ENCODE results near the gene PDRG1. TPM values are rescaled to one million over a fixed set of nuclear protein-coding genes. Genes with fewer than 3 reads are reported as not detected.

The PDRG1 gene
- total and polyA plus RNA-seq, 2 donors from 2014 or later: 10.4 to 22.5 TPM

- Histone ChIP-seq H3K9ac (ENCODE audit: low read length in 3 of 3) (no peak overlapping the region), H3K9me3 (ENCODE audit: control insufficient read depth in 2 of 3, insufficient read depth in 1 of 3, low read length in 3 of 3) (no peaks in the 10 kb centered on the region), H3K27ac (ENCODE audit: low read depth in 2 of 2, low read length in 2 of 2) (no peak overlapping the region), H3K36me3 (ENCODE audit: control insufficient read depth in 2 of 3, insufficient read depth in 3 of 3, low read length in 3 of 3) (no peaks in the 10 kb centered on the region), H3K27me3 (ENCODE audit: control insufficient read depth, insufficient read depth, low read length) (no peaks in the 10 kb centered on the region), H3K4me3 (ENCODE audit: low read length in 3 of 3) (no peak overlapping the region), H3K4me1 (ENCODE audit: control insufficient read depth in 2 of 3, insufficient read depth in 2 of 3, low read depth in 1 of 3, low read length in 3 of 3) (no peaks in the 10 kb centered on the region)
- no peak for FAIRE-seq
- DNase-seq: no peak
- TF ChIP-seq CTCF (IDR thresholded peaks at IDR 0.05; ENCODE audit: borderline replicate concordance, extremely low read depth, insufficient read depth): no peak
- intact Hi-C loops (cut with DNase I): no loop called here
Measured at GRCh38 chr20:31908016-31908415, 43.8 kb downstream of the PDRG1 start.

DNA sequence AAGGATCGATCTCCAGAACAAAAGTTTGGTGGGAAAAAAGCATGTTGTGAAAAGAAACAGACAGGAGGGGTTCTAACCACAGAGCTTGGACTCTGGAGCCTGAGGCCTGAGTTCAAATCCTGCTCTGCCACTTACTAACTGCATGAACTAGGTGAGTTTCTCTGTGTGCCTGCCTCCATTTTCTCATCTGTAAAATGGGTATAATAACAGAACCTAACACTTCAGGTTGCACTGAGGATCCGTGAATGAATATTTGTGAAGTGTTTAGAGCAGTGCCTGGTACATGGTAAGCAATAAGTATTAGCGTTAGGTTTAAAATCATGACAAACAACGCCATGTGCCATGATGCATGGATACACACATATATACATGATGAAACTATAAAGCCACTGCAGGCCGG is 44.8 kb downstream of the PDRG1 start:
- intact Hi-C loops (cut with DNase I): no loop called here
- H3K4me1 ChIP-seq (ENCODE audit: control insufficient read depth in 2 of 3, insufficient read depth in 2 of 3, low read depth in 1 of 3, low read length in 3 of 3): no peaks in the 10 kb centered on the region
- no peak overlapping the region for H3K4me3 ChIP-seq (ENCODE audit: low read length in 3 of 3)
- no peaks in the 10 kb centered on the region for H3K9me3 ChIP-seq (ENCODE audit: control insufficient read depth in 2 of 3, insufficient read depth in 1 of 3, low read length in 3 of 3)
- H3K9ac ChIP-seq (ENCODE audit: low read length in 3 of 3): no peak overlapping the region
- H3K36me3 ChIP-seq (ENCODE audit: control insufficient read depth in 2 of 3, insufficient read depth in 3 of 3, low read length in 3 of 3): no peaks in the 10 kb centered on the region
- DNase-seq (no peak), FAIRE-seq (no peak)
- TF ChIP-seq CTCF (IDR thresholded peaks at IDR 0.05; ENCODE audit: borderline replicate concordance, extremely low read depth, insufficient read depth): no peak
- no peaks in the 10 kb centered on the region for H3K27me3 ChIP-seq (ENCODE audit: control insufficient read depth, insufficient read depth, low read length)
- no peak overlapping the region for H3K27ac ChIP-seq (ENCODE audit: low read depth in 2 of 2, low read length in 2 of 2)

- H3K27ac ChIP-seq (ENCODE audit: low read depth in 2 of 2, low read length in 2 of 2): no peak overlapping the region
- TF ChIP-seq CTCF (IDR thresholded peaks at IDR 0.05; ENCODE audit: borderline replicate concordance, extremely low read depth, insufficient read depth): no peak
- FAIRE-seq: no peak
Measured at GRCh38 chr20:31906001-31906400, 45.8 kb downstream of the PDRG1 start.

More at GRCh38 chr20:31906001-31906400, 45.8 kb downstream of the PDRG1 start:
- Histone ChIP-seq H3K36me3 (ENCODE audit: control insufficient read depth in 2 of 3, insufficient read depth in 3 of 3, low read length in 3 of 3) (no peaks in the 10 kb centered on the region), H3K27me3 (ENCODE audit: control insufficient read depth, insufficient read depth, low read length) (no peaks in the 10 kb centered on the region), H3K4me1 (ENCODE audit: control insufficient read depth in 2 of 3, insufficient read depth in 2 of 3, low read depth in 1 of 3, low read length in 3 of 3) (no peaks in the 10 kb centered on the region), H3K9me3 (ENCODE audit: control insufficient read depth in 2 of 3, insufficient read depth in 1 of 3, low read length in 3 of 3) (no peaks in the 10 kb centered on the region), H3K9ac (ENCODE audit: low read length in 3 of 3) (no peak overlapping the region), H3K4me3 (ENCODE audit: low read length in 3 of 3) (no peak overlapping the region)
- intact Hi-C loops (cut with DNase I): no loop called here
- DNase-seq: no peak

All from kidney (tissue), 14 donors.